Activated T-cell treated with anti-CD3 and anti-CD28 coated beads for 48 hours (primary cell): Measurements from ENCODE around the gene WDR87.
"Not testable (repeated sequence)": the region's sequence is repeated elsewhere in the genome, so short reads cannot be mapped to it uniquely, and the experiment has no call there.

Source experiments
- DNase-seq: peaks from one replicate; pipeline ENCODE4 v3.0.0-alpha.2; 2020; ENCODE audit warnings: low read depth

Gene WDR87

GRCh38 chr19:37877147-37877546 is 29.2 kb downstream of the WDR87 start:
- DNase-seq: no peak

GRCh38 chr19:37876032-37876431 is 30.4 kb downstream of the WDR87 start:
- no peak for DNase-seq

GRCh38 chr19:37874784-37875183 is 31.6 kb downstream of the WDR87 start:
- no peak for DNase-seq

GRCh38 chr19:37872383-37872782 is 34.0 kb downstream of the WDR87 start:
- no peak for DNase-seq

- DNase-seq: no peak
Measured at GRCh38 chr19:37869766-37870340, 36.5 kb downstream of the WDR87 start.

- DNase-seq: no peak
Measured at GRCh38 chr19:37867831-37868230, 38.6 kb downstream of the WDR87 start.

GRCh38 chr19:37865930-37866329 is 40.5 kb downstream of the WDR87 start:
- not testable (repeated sequence) for DNase-seq

- no peak for DNase-seq
Measured at GRCh38 chr19:37864501-37864900, 41.9 kb downstream of the WDR87 start.

- DNase-seq: peak; percentile 42
Measured at GRCh38 chr19:37855098-37855497, 51.3 kb downstream of the WDR87 start.

- no peak for DNase-seq
Measured at GRCh38 chr19:37845932-37846331, 60.5 kb downstream of the WDR87 start.
